ENCODE results near the gene SYVN1. TPM values are rescaled to one million over a fixed set of nuclear protein-coding genes. Genes with fewer than 3 reads are reported as not detected.

The SYVN1 gene
- total RNA-seq, 1 donor from 2014 or later, result 232 TPM

DNA sequence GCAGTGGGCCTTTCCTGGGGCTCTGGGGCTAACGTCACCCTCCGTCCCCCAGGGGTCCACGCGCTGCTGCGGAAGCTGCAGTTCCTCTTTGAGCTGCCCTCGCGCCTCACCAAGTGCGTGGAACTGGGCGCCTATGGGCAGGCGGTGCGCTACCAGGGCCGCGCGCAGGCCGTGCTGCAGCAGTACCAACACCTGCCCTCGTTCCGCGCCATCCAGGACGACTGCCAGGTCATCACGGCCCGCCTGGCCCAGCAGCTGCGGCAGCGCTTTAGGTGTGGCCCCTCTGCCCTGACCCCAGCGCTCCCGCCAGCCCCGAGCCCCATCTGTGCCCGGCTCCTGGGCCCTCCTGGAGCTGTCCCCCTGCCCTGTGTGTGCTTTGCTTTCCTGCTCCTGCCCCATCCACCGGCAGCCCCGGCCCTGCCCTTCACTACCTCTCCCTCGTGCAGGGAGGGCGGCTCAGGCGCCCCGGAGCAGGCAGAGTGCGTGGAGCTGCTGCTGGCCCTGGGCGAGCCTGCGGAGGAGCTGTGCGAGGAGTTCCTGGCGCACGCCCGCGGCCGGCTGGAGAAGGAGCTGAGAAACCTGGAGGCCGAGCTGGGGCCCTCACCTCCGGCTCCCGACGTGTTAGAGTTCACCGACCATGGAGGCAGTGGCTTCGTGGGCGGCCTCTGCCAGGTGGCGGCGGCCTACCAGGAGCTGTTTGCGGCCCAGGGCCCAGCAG lies 26.4 kb downstream of the SYVN1 start:
- Mint-ChIP-seq H3K9me3 (no peaks in the 10 kb centered on the region), H3K4me3 (no peak overlapping the region), H3K27ac (no peak overlapping the region), H3K27me3 (no peaks in the 10 kb centered on the region), H3K4me1 (peaks cover 25% of the 10 kb centered on the region), H3K36me3 (ENCODE audit: low read depth) (peaks cover 48% of the 10 kb centered on the region)
- no peak for ATAC-seq (ENCODE audit: low read depth)
- ChIA-PET POLR2A (no interaction called here), CTCF (interaction anchor here (1.6 kb wide), 1 partner anchor 10 kb away, joined by 4 read pairs; no protein-coding TSS in a partner anchor)
- intact Hi-C loops (cut with micrococcal nuclease), result no loop called here
- no peak for DNase-seq
- TF ChIP-seq, protein P1, sequence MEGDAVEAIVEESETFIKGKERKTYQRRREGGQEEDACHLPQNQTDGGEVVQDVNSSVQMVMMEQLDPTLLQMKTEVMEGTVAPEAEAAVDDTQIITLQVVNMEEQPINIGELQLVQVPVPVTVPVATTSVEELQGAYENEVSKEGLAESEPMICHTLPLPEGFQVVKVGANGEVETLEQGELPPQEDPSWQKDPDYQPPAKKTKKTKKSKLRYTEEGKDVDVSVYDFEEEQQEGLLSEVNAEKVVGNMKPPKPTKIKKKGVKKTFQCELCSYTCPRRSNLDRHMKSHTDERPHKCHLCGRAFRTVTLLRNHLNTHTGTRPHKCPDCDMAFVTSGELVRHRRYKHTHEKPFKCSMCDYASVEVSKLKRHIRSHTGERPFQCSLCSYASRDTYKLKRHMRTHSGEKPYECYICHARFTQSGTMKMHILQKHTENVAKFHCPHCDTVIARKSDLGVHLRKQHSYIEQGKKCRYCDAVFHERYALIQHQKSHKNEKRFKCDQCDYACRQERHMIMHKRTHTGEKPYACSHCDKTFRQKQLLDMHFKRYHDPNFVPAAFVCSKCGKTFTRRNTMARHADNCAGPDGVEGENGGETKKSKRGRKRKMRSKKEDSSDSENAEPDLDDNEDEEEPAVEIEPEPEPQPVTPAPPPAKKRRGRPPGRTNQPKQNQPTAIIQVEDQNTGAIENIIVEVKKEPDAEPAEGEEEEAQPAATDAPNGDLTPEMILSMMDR (IDR thresholded peaks at IDR 0.05), result no peak

DNA sequence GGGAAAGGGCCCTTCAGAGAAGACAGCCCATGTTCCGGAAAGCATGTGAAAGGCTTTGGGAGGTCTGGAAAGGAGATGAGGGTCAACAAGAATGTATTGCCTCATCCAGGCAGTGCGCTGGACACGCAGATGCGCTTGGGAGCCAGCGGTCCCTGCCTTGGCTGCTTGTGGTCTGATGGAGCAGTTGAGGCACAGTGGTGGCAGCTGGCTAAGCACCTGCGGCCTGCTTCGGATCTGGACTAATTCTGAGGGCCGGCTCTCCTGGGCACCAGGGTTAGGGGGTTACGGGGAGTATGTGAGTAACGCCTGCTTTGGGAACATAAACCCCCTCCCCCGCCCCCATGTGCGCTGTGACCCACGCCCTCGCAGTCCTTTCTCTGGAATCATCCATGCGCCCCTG lies 27.2 kb downstream of the SYVN1 start:
- no peak overlapping the region for H3K27ac Mint-ChIP-seq
- POLR2A ChIA-PET, result no interaction called here
- CTCF ChIA-PET, result interaction anchor here (1.6 kb wide), 1 partner anchor 9 kb away, joined by 4 read pairs; no protein-coding TSS in a partner anchor

DNA sequence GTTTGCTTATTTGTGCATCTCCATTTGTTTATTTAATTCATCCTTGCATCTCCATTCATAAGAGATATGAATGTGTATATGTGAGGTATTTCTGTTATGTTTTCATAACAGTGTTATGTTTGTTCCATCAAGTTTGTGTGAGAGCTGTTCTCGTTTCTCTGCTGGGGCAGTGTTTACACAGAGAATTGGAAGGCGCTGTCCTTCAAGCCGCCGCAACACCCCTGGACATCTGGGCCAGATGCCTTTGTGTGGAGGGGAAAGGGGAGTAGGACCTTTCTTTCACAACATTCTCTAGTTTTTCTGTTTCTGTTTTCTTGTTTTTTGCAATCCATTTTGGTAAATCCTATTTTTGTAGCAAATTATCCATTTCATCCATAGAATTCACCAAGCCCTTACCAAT lies 29.7 kb downstream of the SYVN1 start:
- no peak for ATAC-seq (ENCODE audit: low read depth)
- peaks cover 58% of the 10 kb centered on the region for H3K36me3 Mint-ChIP-seq (ENCODE audit: low read depth)
- H3K4me3 Mint-ChIP-seq, result no peak overlapping the region
- H3K9me3 Mint-ChIP-seq, result no peaks in the 10 kb centered on the region
- POLR2A ChIA-PET, result interaction anchor here (0.6 kb wide), 1 partner anchor 13 kb away, joined by 10 read pairs; no protein-coding TSS in a partner anchor
- no peaks in the 10 kb centered on the region for H3K27me3 Mint-ChIP-seq
- no peak for DNase-seq
- H3K4me1 Mint-ChIP-seq, result peaks cover 2% of the 10 kb centered on the region
- intact Hi-C loops (cut with micrococcal nuclease), result no loop called here
- no peak overlapping the region for H3K27ac Mint-ChIP-seq
- CTCF ChIA-PET, result no interaction called here
- TF ChIP-seq, protein P1 (IDR thresholded peaks at IDR 0.05), result no peak

More for the DNA sequence above, 27.2 kb downstream of the SYVN1 start:
- TF ChIP-seq, protein P1 (IDR thresholded peaks at IDR 0.05), result no peak
- intact Hi-C loops (cut with micrococcal nuclease), result no loop called here
- Mint-ChIP-seq H3K9me3 (no peaks in the 10 kb centered on the region), H3K36me3 (ENCODE audit: low read depth) (peaks cover 53% of the 10 kb centered on the region), H3K4me3 (no peak overlapping the region), H3K4me1 (peaks cover 23% of the 10 kb centered on the region), H3K27me3 (no peaks in the 10 kb centered on the region)
- no peak for ATAC-seq (ENCODE audit: low read depth)
- no peak for DNase-seq

DNA sequence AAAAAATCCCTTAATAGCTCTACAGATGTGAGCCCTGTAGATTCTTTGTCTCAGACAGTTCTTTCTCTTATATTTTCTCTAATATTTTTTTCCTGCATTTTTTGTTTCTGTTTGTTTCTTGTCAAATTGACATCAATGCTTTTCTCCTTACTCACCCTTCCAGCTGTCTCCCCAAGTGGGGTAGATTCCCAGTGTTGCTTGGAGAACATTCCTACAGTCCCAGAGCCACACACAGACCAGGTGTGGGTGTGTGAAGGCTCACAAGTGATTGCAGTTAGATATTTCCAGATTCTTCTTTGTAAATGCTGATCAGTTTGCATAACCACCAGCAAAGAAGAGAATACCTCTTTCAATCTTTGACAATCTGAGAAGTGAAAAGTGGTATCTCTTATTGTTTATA lies 30.8 kb downstream of the SYVN1 start:
- POLR2A ChIA-PET, result interaction anchor here (0.5 to 2.6 kb wide), 3 partner anchors 7 to 88 kb away, joined by 4 to 8 read pairs (median 6); partner anchors contain the start of genes TM7SF2 and ZNHIT2
- no peak for ATAC-seq (ENCODE audit: low read depth)
- H3K4me3 Mint-ChIP-seq, result no peak overlapping the region

More for the DNA sequence above, 30.8 kb downstream of the SYVN1 start:
- intact Hi-C loops (cut with micrococcal nuclease), result no loop called here
- CTCF ChIA-PET, result no interaction called here
- Mint-ChIP-seq H3K27ac (no peak overlapping the region), H3K27me3 (no peaks in the 10 kb centered on the region), H3K9me3 (no peaks in the 10 kb centered on the region), H3K4me1 (peaks cover 2% of the 10 kb centered on the region), H3K36me3 (ENCODE audit: low read depth) (peaks cover 58% of the 10 kb centered on the region)
- DNase-seq, result no peak
- TF ChIP-seq, protein P1 (IDR thresholded peaks at IDR 0.05), result no peak
